ENCODE measurements around the gene AP2A2. TPM values are rescaled to one million over a fixed set of nuclear protein-coding genes. Genes with fewer than 3 reads are reported as not detected.

The AP2A2 gene
- total and polyA plus RNA-seq, 2 of the 4 experiments (the other 2 are of a cell fraction), result 19.9 to 49.0 TPM

DNA sequence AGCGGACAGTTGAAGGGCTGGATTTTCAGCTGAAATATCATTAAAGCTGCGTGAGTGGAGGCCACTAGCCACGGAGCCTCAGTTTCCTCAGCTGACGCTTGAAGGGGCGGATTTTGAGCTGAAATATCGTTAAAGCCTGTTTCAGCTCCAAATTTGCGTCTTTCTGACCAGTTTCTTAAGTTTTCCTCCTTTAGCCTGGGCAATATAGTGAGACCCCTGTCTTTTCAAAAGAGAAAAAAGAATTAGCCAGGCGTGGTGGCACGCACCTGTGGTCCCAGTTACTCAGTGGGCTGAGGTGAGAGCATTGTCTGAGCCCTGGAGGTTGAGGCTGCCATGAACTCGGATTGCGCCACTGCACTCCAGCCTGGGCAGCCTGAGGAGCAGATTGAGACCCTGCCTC, 3.7 kb downstream of the AP2A2 start:
- Histone ChIP-seq H3K4me1 (ENCODE audit: control insufficient read depth, insufficient read depth, low read length) (peaks cover 8% of the 10 kb centered on the region), H2BK15ac (ENCODE audit: low read depth, low read length) (no peak overlapping the region), H3K27ac (ENCODE audit: insufficient read depth, low read length) (no peak overlapping the region), H2AFZ (replicated peaks; ENCODE audit: low read length, poor library complexity) (no peak overlapping the region), H3K9ac (ENCODE audit: low read depth, low read length) (no peak overlapping the region), H3K27me3 (ENCODE audit: control insufficient read depth, insufficient read depth, low read length) (no peaks in the 10 kb centered on the region), H2BK5ac (ENCODE audit: low read depth, low read length, poor library complexity, severe bottlenecking) (no peak overlapping the region), H4K91ac (ENCODE audit: insufficient read depth, low read depth, low read length) (no peak overlapping the region), H2BK120ac (ENCODE audit: low read depth, low read length) (no peak overlapping the region), H3K4ac (ENCODE audit: low read depth, low read length) (no peak overlapping the region), H3K79me1 (ENCODE audit: low read depth in 1 of 2, low read length in 2 of 2) (peaks cover 17 to 78% of the 10 kb centered on the region in 2 experiments), H3K4me2 (ENCODE audit: low read depth, low read length) (no peak overlapping the region), H2BK20ac (ENCODE audit: low read depth, low read length) (no peak overlapping the region), H4K20me1 (ENCODE audit: insufficient read depth, low read length) (peaks cover 75% of the 10 kb centered on the region), H4K8ac (ENCODE audit: low read depth in 2 of 2, low read length in 2 of 2) (no peak overlapping the region), H3K56ac (ENCODE audit: extremely low read depth, insufficient read depth, low read length) (no peak overlapping the region), H3K36me3 (ENCODE audit: control insufficient read depth, insufficient read depth, low read length) (peaks cover 12% of the 10 kb centered on the region), H3K9me3 (ENCODE audit: control insufficient read depth, insufficient read depth, low read length) (no peaks in the 10 kb centered on the region), H3K4me3 (ENCODE audit: insufficient read depth, low read depth, low read length) (no peak overlapping the region), H2AK5ac (ENCODE audit: low read depth, low read length) (no peak overlapping the region), H3K14ac (replicated peaks; ENCODE audit: low read depth, low read length) (no peak overlapping the region), H3K23ac (ENCODE audit: low read depth, low read length) (no peak overlapping the region), H2AK9ac (replicated peaks; ENCODE audit: low read depth, low read length, poor library complexity) (no peak overlapping the region), H3K9me1 (ENCODE audit: insufficient read depth, low read length) (peaks cover 19% of the 10 kb centered on the region), H3K18ac (ENCODE audit: low read depth, low read length) (no peak overlapping the region), H4K5ac (ENCODE audit: low read depth, low read length) (no peak overlapping the region)
- TF ChIP-seq FOS (IDR thresholded peaks at IDR 0.05; ENCODE audit: low read depth, low read length), result no peak
- no peak for TF ChIP-seq SMC3 (IDR thresholded peaks at IDR 0.05; ENCODE audit: low read depth, low read length)
- TF ChIP-seq RFX5 (IDR thresholded peaks at IDR 0.05; ENCODE audit: low read depth, low read length), result no peak
- ATAC-seq (ENCODE audit: low read depth) (no peak), DNase-seq (no peak)
- no TSS peak for BruUV-seq (replicated peaks)
- ChIA-PET CTCF (no interaction called here), POLR2A (ENCODE audit: unreplicated experiment) (no interaction called here)
- intact Hi-C loops (cut with micrococcal nuclease) (no loop called here), dilution Hi-C loops (cut with HindIII; ENCODE audit: low sequenced_read_pairs, unreplicated experiment) (no loop called here), in situ Hi-C loops (cut with MboI; ENCODE audit: low sequenced_read_pairs) (no loop called here)
- 100% methylated on average over 6 of the region's 11 CpGs; no CpG with 5 or more reads in 1 of the 2 experiments for WGBS, 2 experiments (ENCODE audit: extremely low coverage in 2 of 2, insufficient read length in 1 of 2)

All from IMR-90 (cell line).